Fibroblast of lung (primary cell): Measurements from ENCODE around the gene HTATIP2. TPM values are rescaled to one million over a fixed set of nuclear protein-coding genes. Genes with fewer than 3 reads are reported as not detected.
A peak's percentile ranks its signal among the peaks of the same experiment; 100 is the strongest.

ENCODE experiments used
- DNase-seq, 2 donors: peaks; one replicate each; pipeline versions ENCODE4 v3.0.0 to v3.0.0-alpha.2; 2010; ENCODE audit warnings: low read depth in 2 of 2
- H2AFZ ChIP-seq: 2 replicates; pipeline ENCODE4 v1.5.1; 2012; ENCODE audit warnings: low read length, control low read depth, inconsistent platforms
- H3K27ac ChIP-seq: 2 replicates; pipeline ENCODE4 v1.5.1; 2011; ENCODE audit warnings: low read length, control low read depth; ENCODE audit not compliant: insufficient read depth
- H3K27me3 ChIP-seq: 2 replicates; pipeline ENCODE4 v1.5.1; 2011; ENCODE audit warnings: mild to moderate bottlenecking, low read length; ENCODE audit not compliant: control insufficient read depth, insufficient read depth
- H3K36me3 ChIP-seq: 2 replicates; pipeline ENCODE4 v1.5.1; 2011; ENCODE audit warnings: low read length; ENCODE audit not compliant: control insufficient read depth, insufficient read depth
- H3K4me1 ChIP-seq: 2 replicates; pipeline ENCODE4 v1.5.1; 2011; ENCODE audit warnings: low read length; ENCODE audit not compliant: control insufficient read depth, insufficient read depth; ENCODE audit errors: extremely low read depth
- H3K4me2 ChIP-seq: 2 replicates; pipeline ENCODE4 v1.5.1; 2011; ENCODE audit warnings: low read length, control low read depth; ENCODE audit not compliant: insufficient read depth; ENCODE audit errors: extremely low read depth
- H3K4me3 ChIP-seq, 4 experiments: fragments of 200-600 bp in 1 of 4; sonication (generic) in 1 of 4; replicated peaks in 1 of 4; 2 replicates each; pipeline ENCODE4 v1.5.1; 2011 to 2016; ENCODE audit warnings: low read length in 4 of 4, low read depth in 3 of 4, mild to moderate bottlenecking in 3 of 4, control low read depth in 2 of 4, inconsistent platforms in 1 of 4, mixed read lengths in 1 of 4; ENCODE audit not compliant: insufficient read depth in 1 of 4; ENCODE audit errors: control extremely low read depth in 1 of 4
- H3K79me2 ChIP-seq: 2 replicates; pipeline ENCODE4 v1.5.1; 2012; ENCODE audit warnings: mild to moderate bottlenecking, low read length, inconsistent platforms; ENCODE audit not compliant: control insufficient read depth, insufficient read depth
- H3K9ac ChIP-seq: 2 replicates; pipeline ENCODE4 v1.5.1; 2011; ENCODE audit warnings: mild to moderate bottlenecking, low read length, control low read depth; ENCODE audit not compliant: insufficient read depth
- H3K9me3 ChIP-seq: 2 replicates; pipeline ENCODE4 v1.5.1; 2012; ENCODE audit warnings: low read depth, low read length; ENCODE audit not compliant: control insufficient read depth, insufficient read depth
- H4K20me1 ChIP-seq: 2 replicates; pipeline ENCODE4 v1.5.1; 2011; ENCODE audit warnings: low read length; ENCODE audit not compliant: control insufficient read depth, insufficient read depth; ENCODE audit errors: extremely low read depth
- EZH2 ChIP-seq: IDR thresholded peaks from 2 replicates; pipeline ENCODE4 v1.5.1; 2012; ENCODE audit warnings: low read length, control low read depth, mild to moderate bottlenecking; ENCODE audit errors: missing control alignments
- polyA plus RNA-seq, 2 donors: library from polyadenylated mRNA; depleted of rRNA in 1 of 2; stranded (reverse) in 1 of 2; unstranded in 1 of 2; fragments of >200 nt; gene quantifications; 2 replicates each; pipeline ENCODE4 v1.2.1, GENCODE V29; 2011 to 2012; ENCODE audit warnings: missing spikeins in 1 of 2
- total RNA-seq: library from RNA; depleted of rRNA; stranded (reverse); fragments of >200 nt; gene quantifications from 2 replicates; pipeline ENCODE4 v1.2.1, GENCODE V29; 2014
- TF ChIP-seq, protein P1 (sequence below), 2 donors: IDR thresholded peaks in 1 of 2; conservative IDR thresholded peaks in 1 of 2; 1 replicate in 1 of 2; 2 replicates in 1 of 2; pipeline ENCODE4 v1.5.1; 2011 to 2012; ENCODE audit warnings: low read length in 2 of 2, control low read depth in 1 of 2, inconsistent platforms in 1 of 2, low read depth in 1 of 2, mild to moderate bottlenecking in 1 of 2

HTATIP2 gene
- total and polyA plus RNA-seq, 2 donors (not counting 1 experiment from before 2014, with no cell fraction given), result 59.1 to 77.6 TPM

- Histone ChIP-seq H3K9ac (peak overlapping the region; percentile 94), H3K4me1 (no peaks in the 10 kb centered on the region), H3K4me3 (peak overlapping the region; percentile 70 to 94 (median 80)), H3K9me3 (no peaks in the 10 kb centered on the region), H3K4me2 (peak overlapping the region; percentile 99), H4K20me1 (no peaks in the 10 kb centered on the region), H2AFZ (peak overlapping the region; percentile 77), H3K27me3 (no peaks in the 10 kb centered on the region), H3K79me2 (peaks cover 5% of the 10 kb centered on the region), H3K36me3 (no peaks in the 10 kb centered on the region), H3K27ac (peak overlapping the region; percentile 93)
- DNase-seq, result no peak
- TF ChIP-seq, protein P1, sequence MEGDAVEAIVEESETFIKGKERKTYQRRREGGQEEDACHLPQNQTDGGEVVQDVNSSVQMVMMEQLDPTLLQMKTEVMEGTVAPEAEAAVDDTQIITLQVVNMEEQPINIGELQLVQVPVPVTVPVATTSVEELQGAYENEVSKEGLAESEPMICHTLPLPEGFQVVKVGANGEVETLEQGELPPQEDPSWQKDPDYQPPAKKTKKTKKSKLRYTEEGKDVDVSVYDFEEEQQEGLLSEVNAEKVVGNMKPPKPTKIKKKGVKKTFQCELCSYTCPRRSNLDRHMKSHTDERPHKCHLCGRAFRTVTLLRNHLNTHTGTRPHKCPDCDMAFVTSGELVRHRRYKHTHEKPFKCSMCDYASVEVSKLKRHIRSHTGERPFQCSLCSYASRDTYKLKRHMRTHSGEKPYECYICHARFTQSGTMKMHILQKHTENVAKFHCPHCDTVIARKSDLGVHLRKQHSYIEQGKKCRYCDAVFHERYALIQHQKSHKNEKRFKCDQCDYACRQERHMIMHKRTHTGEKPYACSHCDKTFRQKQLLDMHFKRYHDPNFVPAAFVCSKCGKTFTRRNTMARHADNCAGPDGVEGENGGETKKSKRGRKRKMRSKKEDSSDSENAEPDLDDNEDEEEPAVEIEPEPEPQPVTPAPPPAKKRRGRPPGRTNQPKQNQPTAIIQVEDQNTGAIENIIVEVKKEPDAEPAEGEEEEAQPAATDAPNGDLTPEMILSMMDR (conservative IDR thresholded peaks at IDR 0.05 in 1 of 2, IDR thresholded peaks at IDR 0.05 in 1 of 2; ENCODE audit: low read depth in 1 of 2, low read length in 2 of 2), result no peak
- TF ChIP-seq EZH2, result no peak
Observed at GRCh38 chr11:20388096-20389055, 24.9 kb downstream of the HTATIP2 start.

GRCh38 chr11:20397281-20397680 is 33.8 kb downstream of the HTATIP2 start:
- DNase-seq, result peak; percentile 48 to 63
- Histone ChIP-seq H2AFZ (no peak overlapping the region), H3K79me2 (no peaks in the 10 kb centered on the region), H3K4me1 (no peaks in the 10 kb centered on the region), H3K36me3 (peaks cover 2% of the 10 kb centered on the region), H3K9ac (no peak overlapping the region), H3K27me3 (no peaks in the 10 kb centered on the region), H3K4me3 (no peak overlapping the region), H4K20me1 (no peaks in the 10 kb centered on the region), H3K27ac (no peak overlapping the region), H3K4me2 (no peak overlapping the region), H3K9me3 (no peaks in the 10 kb centered on the region)
- TF ChIP-seq EZH2, result no peak
- TF ChIP-seq, protein P1 (conservative IDR thresholded peaks at IDR 0.05 in 1 of 2, IDR thresholded peaks at IDR 0.05 in 1 of 2; ENCODE audit: low read depth in 1 of 2, low read length in 2 of 2), result peak; percentile 57 to 71

DNA sequence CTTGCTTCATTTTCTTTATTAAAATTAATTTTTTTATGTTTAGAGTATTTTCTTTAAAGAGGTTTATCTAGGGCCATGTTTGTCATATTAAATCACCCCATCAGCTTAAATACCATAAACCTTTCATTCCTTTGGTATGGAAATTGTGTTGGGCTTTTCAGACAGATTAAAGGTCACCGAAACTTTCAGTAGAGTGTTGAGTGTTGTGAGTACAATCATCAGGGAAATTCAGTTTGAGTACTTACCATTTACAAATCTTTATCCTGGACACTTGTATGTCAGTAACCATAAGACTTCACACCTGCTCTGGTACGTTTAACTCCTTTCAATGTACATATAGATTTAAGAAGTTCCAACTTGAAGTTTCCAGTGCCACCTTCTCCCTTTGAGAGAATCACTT is 36.0 kb downstream of the HTATIP2 start:
- TF ChIP-seq, protein P1 (conservative IDR thresholded peaks at IDR 0.05 in 1 of 2, IDR thresholded peaks at IDR 0.05 in 1 of 2; ENCODE audit: low read depth in 1 of 2, low read length in 2 of 2), result no peak
- TF ChIP-seq EZH2, result no peak
- H4K20me1 ChIP-seq, result no peaks in the 10 kb centered on the region
- H3K79me2 ChIP-seq, result no peaks in the 10 kb centered on the region
- H3K27me3 ChIP-seq, result no peaks in the 10 kb centered on the region
- H3K9ac ChIP-seq, result no peak overlapping the region
- no peaks in the 10 kb centered on the region for H3K9me3 ChIP-seq
- no peak for DNase-seq
- no peak overlapping the region for H3K4me2 ChIP-seq
- H3K27ac ChIP-seq, result no peak overlapping the region
- H3K4me1 ChIP-seq, result no peaks in the 10 kb centered on the region
- H3K36me3 ChIP-seq, result no peaks in the 10 kb centered on the region
- H3K4me3 ChIP-seq, result no peak overlapping the region
- H2AFZ ChIP-seq, result no peak overlapping the region
